Nephron progenitor cell (in vitro differentiated cells): ENCODE measurements around the gene ATP2B3.
A peak's percentile ranks its signal among the peaks of the same experiment; 100 is the strongest.

Experiments used
- DNase-seq: peaks from one replicate; pipeline ENCODE4 v3.0.0; 2021
- H3K27ac Mint-ChIP-seq: 2 replicates; pipeline ENCODE4 v1.8.0; 2021; ENCODE audit warnings: mild to moderate bottlenecking, moderate library complexity, mixed read lengths
- H3K27me3 Mint-ChIP-seq: 2 replicates; pipeline ENCODE4 v1.8.0; 2021; ENCODE audit warnings: mild to moderate bottlenecking, low read depth, mixed read lengths; ENCODE audit not compliant: poor library complexity
- H3K36me3 Mint-ChIP-seq: 2 replicates; pipeline ENCODE4 v1.8.0; 2021; ENCODE audit warnings: low read depth, mixed read lengths
- H3K4me1 Mint-ChIP-seq: 2 replicates; pipeline ENCODE4 v1.8.0; 2021; ENCODE audit warnings: mixed read lengths
- H3K4me3 Mint-ChIP-seq: 2 replicates; pipeline ENCODE4 v1.8.0; 2021; ENCODE audit warnings: mild to moderate bottlenecking, moderate library complexity, mixed read lengths
- H3K9me3 Mint-ChIP-seq: 2 replicates; pipeline ENCODE4 v1.8.0; 2021; ENCODE audit warnings: mild to moderate bottlenecking, moderate library complexity, mixed read lengths
- TF ChIP-seq, protein P1 (sequence below): fragments of 200-600 bp; sonication (generic); IDR thresholded peaks from 2 replicates; pipeline ENCODE4 v1.5.0; 2021; ENCODE audit warnings: antibody characterized with exemption

Gene ATP2B3

DNA sequence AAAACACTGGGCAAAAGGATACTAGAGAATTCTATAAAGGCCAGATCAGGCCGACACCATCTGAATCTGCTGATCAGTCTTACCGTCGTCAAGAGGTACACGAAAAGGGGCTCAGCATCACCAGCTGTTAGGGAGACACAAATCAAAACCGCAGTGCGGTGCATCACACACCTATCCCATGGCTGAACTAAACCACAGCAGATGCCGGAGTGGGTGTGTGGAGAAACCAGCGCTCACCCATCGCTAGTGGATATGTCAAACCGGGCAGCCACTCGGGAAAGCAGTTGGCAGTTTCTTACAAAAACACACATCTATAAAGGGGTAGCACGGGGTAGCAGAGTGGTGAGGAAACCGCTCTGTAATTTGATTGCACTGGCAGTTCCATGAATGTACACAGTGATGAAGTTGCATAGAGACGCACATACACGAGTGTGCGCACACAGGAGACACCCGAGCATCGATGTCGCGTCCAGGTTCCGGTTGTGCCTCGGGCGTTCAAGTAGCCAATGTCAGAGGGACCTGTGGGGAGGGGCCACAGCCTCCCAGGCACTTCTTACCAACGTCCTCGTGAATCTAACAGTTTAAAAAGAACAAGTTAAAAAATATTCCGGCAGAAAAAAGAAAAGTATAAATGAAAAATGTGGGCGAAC lies 104.6 kb downstream of the ATP2B3 start:
- peaks cover 38% of the 10 kb centered on the region for H3K27me3 Mint-ChIP-seq
- TF ChIP-seq, protein P1, sequence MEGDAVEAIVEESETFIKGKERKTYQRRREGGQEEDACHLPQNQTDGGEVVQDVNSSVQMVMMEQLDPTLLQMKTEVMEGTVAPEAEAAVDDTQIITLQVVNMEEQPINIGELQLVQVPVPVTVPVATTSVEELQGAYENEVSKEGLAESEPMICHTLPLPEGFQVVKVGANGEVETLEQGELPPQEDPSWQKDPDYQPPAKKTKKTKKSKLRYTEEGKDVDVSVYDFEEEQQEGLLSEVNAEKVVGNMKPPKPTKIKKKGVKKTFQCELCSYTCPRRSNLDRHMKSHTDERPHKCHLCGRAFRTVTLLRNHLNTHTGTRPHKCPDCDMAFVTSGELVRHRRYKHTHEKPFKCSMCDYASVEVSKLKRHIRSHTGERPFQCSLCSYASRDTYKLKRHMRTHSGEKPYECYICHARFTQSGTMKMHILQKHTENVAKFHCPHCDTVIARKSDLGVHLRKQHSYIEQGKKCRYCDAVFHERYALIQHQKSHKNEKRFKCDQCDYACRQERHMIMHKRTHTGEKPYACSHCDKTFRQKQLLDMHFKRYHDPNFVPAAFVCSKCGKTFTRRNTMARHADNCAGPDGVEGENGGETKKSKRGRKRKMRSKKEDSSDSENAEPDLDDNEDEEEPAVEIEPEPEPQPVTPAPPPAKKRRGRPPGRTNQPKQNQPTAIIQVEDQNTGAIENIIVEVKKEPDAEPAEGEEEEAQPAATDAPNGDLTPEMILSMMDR, result no peak
- no peaks in the 10 kb centered on the region for H3K36me3 Mint-ChIP-seq
- peaks cover 20% of the 10 kb centered on the region for H3K4me1 Mint-ChIP-seq
- DNase-seq, result no peak
- H3K4me3 Mint-ChIP-seq, result no peak overlapping the region
- H3K27ac Mint-ChIP-seq, result no peak overlapping the region
- peaks cover 56% of the 10 kb centered on the region for H3K9me3 Mint-ChIP-seq

GRCh38 chrX:153622661-153623309 lies 105.3 kb downstream of the ATP2B3 start:
- peaks cover 34% of the 10 kb centered on the region for H3K27me3 Mint-ChIP-seq
- no peak overlapping the region for H3K27ac Mint-ChIP-seq
- peaks cover 20% of the 10 kb centered on the region for H3K4me1 Mint-ChIP-seq
- DNase-seq, result no peak
- H3K4me3 Mint-ChIP-seq, result no peak overlapping the region
- no peaks in the 10 kb centered on the region for H3K36me3 Mint-ChIP-seq
- H3K9me3 Mint-ChIP-seq, result peaks cover 54% of the 10 kb centered on the region
- TF ChIP-seq, protein P1, result no peak

GRCh38 chrX:153623310-153624029 lies 106.0 kb downstream of the ATP2B3 start:
- no peak for DNase-seq
- TF ChIP-seq, protein P1, result no peak
- H3K4me3 Mint-ChIP-seq, result no peak overlapping the region
- H3K4me1 Mint-ChIP-seq, result peaks cover 20% of the 10 kb centered on the region
- peaks cover 51% of the 10 kb centered on the region for H3K9me3 Mint-ChIP-seq
- peaks cover 27% of the 10 kb centered on the region for H3K27me3 Mint-ChIP-seq
- no peaks in the 10 kb centered on the region for H3K36me3 Mint-ChIP-seq
- H3K27ac Mint-ChIP-seq, result peak overlapping the region; percentile 75

DNA sequence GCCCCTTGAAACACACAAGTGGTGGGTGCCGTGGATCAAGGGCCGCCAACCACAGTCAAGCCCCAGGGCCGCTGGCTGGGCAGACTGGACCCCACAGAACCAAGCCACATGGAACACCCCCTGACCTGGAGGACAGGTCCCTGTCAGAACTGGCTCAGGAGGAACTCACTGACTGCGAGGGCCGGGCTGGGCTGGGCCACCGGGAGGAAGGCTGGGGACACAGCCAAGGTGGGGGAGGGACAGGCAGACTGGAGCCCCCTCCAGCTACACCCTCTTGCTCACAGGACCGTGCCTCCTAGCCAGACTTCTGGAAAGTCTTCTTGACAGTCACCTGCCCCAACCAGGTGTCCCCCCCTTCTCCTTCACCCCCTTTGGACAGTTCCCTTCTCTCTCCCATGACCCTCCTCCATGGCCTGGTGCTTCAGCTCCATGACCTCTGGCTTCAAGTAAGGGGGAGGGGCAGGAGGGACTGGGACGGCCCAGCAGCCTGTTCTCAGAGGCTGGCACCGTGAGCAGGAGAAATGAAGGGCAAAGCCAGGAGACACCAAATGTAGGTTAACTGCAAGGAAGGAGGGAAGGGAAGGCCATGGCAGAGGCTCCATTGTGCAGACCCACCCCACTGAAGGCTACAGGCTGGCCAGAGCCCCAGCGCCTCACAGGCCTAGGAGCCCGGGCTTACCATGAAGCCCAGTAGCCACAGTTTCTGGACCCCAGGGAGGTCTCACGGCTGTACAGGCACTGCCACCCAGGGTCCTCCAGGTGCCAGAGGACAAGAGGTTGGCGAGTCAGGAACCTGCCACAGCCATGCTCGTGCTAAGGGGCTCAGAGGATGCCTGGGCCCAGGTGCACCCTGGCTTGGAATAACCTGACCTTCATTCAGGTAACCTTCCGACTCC lies 107.0 kb downstream of the ATP2B3 start:
- TF ChIP-seq, protein P1, result no peak
- Mint-ChIP-seq H3K9me3 (peaks cover 55% of the 10 kb centered on the region), H3K36me3 (no peaks in the 10 kb centered on the region), H3K4me3 (no peak overlapping the region), H3K27me3 (peaks cover 18% of the 10 kb centered on the region), H3K27ac (no peak overlapping the region), H3K4me1 (peaks cover 20% of the 10 kb centered on the region)
- no peak for DNase-seq

DNA sequence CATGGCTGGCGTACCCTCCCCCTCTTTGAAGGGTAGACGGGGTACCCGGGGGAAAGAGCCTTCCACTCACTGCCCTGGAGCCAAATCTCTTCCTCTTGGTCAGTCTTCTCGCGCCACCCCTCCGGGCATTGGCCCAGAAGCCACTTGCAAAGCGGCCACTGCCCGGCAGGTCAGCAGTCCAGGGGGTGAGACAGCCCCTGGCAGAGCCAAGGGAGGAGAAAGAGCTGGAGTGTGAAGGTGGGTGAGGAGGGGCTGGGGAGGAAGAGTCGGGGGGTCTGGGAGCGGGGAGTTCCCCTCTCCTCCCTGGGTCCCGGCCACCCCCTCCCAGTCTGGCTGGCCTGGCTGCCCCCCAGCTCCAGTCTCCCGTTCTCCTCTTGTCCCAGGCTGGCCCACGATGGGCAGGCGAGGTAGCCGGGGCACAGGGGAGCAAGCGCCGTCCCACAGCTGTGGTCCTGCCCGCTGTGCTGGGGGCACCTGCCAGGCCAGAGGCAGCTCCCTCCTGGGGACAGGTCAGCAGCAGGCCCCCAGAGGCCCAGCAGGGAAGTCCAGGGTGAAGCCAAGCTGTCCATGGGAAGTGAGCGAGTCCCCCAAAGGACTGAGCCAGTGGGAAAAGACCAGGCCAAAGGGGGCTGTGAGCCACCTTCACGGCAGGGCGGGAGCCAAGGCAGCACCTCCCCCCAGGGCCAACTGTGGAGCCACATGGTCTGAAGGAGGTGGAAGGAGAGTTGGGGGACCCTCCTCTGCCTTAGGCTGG lies 108.0 kb downstream of the ATP2B3 start:
- peaks cover 64% of the 10 kb centered on the region for H3K9me3 Mint-ChIP-seq
- H3K4me1 Mint-ChIP-seq, result peaks cover 20% of the 10 kb centered on the region
- H3K27me3 Mint-ChIP-seq, result peaks cover 22% of the 10 kb centered on the region
- H3K36me3 Mint-ChIP-seq, result no peaks in the 10 kb centered on the region
- DNase-seq, result no peak
- no peak overlapping the region for H3K4me3 Mint-ChIP-seq
- TF ChIP-seq, protein P1, result no peak
- H3K27ac Mint-ChIP-seq, result no peak overlapping the region
